HCT116 (cell line): ENCODE data around the gene POU3F1. TPM values are rescaled to one million over a fixed set of nuclear protein-coding genes. Genes with fewer than 3 reads are reported as not detected.

ENCODE experiments used
- ATAC-seq: fragments of 200-7000 bp; cut with Tn5 transposase; 2 replicates; pipeline ENCODE4 v1.9.1; 2020; ENCODE audit warnings: mild to moderate bottlenecking, moderate library complexity
- BruUV-seq: library from RNA; stranded (reverse); fragments of 400-500 nt; replicated peaks from 2 replicates; lab custom pipeline; 2021; lab: Mats Ljungman, UMichigan
- CTCF ChIA-PET: fragments of 300-600 bp; sonication (Branson Sonifier 250); formaldehyde crosslinking; loops from one replicate; lab custom pipeline; 2021; ENCODE audit warnings: antibody characterized with exemption; lab: Charles Lee
- POLR2A ChIA-PET: fragments of 300-600, 350-600 bp; sonication (Branson Sonifier 250); formaldehyde crosslinking; loops from one replicate; lab custom pipeline; 2021; ENCODE audit warnings: antibody characterized with exemption; lab: Charles Lee
- RAD21 ChIA-PET, 2 experiments: fragments of 300-600 bp; sonication (Branson Sonifier 250); formaldehyde crosslinking; loops; one replicate each; lab custom pipeline; 2023; ENCODE audit warnings: low total read pairs in 2 of 2; ENCODE audit not compliant: uncharacterized antibody in 2 of 2, unreplicated experiment in 2 of 2, low non-redundant PET in 1 of 2; lab: Charles Lee
- DNase-seq: peaks from one replicate; pipeline ENCODE4 v3.0.0-alpha.2; 2010; ENCODE audit warnings: low read depth, low spot score
- H2AFZ ChIP-seq: fragments of 200-600 bp; shearing (Covaris generic), sonication (generic); 2 replicates; pipeline ENCODE4 v1.6.1; 2017; ENCODE audit warnings: low read depth, mixed run types, mixed read lengths, antibody characterized with exemption, low read length; ENCODE audit not compliant: poor library complexity, severe bottlenecking
- H3K27ac ChIP-seq: 2 replicates; pipeline ENCODE4 v1.5.1; 2012; ENCODE audit warnings: low read depth, low read length
- H3K27me3 ChIP-seq: fragments of 200-600 bp; sonication (generic); 2 replicates; pipeline ENCODE4 v1.6.1; 2016; ENCODE audit warnings: mixed run types, low read length, mixed read lengths; ENCODE audit not compliant: insufficient read depth
- H3K36me3 ChIP-seq, 2 experiments: fragments of 200-500 bp in 1 of 2; fragments of 200-600 bp in 1 of 2; sonication (Bioruptor generic) in 1 of 2; sonication (generic) in 1 of 2; 2 replicates each; pipeline versions ENCODE4 v1.5.1 to v1.6.1; 2014 to 2016; ENCODE audit warnings: low read length in 2 of 2, inconsistent platforms in 1 of 2, mixed read lengths in 1 of 2, mixed run types in 1 of 2; ENCODE audit not compliant: insufficient read depth in 2 of 2, control insufficient read depth in 1 of 2
- H3K4me1 ChIP-seq, 2 experiments: fragments of 200-600 bp in 1 of 2; sonication (generic) in 1 of 2; 2 replicates each; pipeline versions ENCODE4 v1.5.1 to v1.6.1; 2012 to 2017; ENCODE audit warnings: low read length in 2 of 2, inconsistent platforms in 1 of 2, mild to moderate bottlenecking in 1 of 2, mixed read lengths in 1 of 2, mixed run types in 1 of 2, moderate library complexity in 1 of 2; ENCODE audit not compliant: insufficient read depth in 2 of 2, control insufficient read depth in 1 of 2
- H3K4me2 ChIP-seq: fragments of 200-600 bp; sonication (generic); 2 replicates; pipeline ENCODE4 v1.6.1; 2017; ENCODE audit warnings: mixed run types, low read length, mixed read lengths
- H3K4me3 ChIP-seq, 2 experiments: fragments of 200-600 bp in 1 of 2; sonication (generic) in 1 of 2; replicated peaks in 1 of 2; 2 replicates each; pipeline ENCODE4 v1.5.1; 2011 to 2016; ENCODE audit warnings: low read length in 2 of 2, control low read depth in 1 of 2, low read depth in 1 of 2, mild to moderate bottlenecking in 1 of 2, mixed read lengths in 1 of 2, mixed run types in 1 of 2
- H3K79me2 ChIP-seq: fragments of 200-600 bp; sonication (generic); 2 replicates; pipeline ENCODE4 v1.6.1; 2017; ENCODE audit warnings: mild to moderate bottlenecking, mixed run types, low read length, moderate library complexity, mixed read lengths; ENCODE audit not compliant: insufficient read depth
- H3K9ac ChIP-seq: fragments of 200-600 bp; sonication (generic); 2 replicates; pipeline ENCODE4 v1.6.1; 2016; ENCODE audit warnings: low read length, mixed read lengths
- H3K9me2 ChIP-seq: fragments of 200-600 bp; sonication (generic), shearing (Covaris generic); 2 replicates; pipeline ENCODE4 v1.6.1; 2017; ENCODE audit warnings: mixed run types, mild to moderate bottlenecking, moderate library complexity; ENCODE audit not compliant: insufficient read depth
- H3K9me3 ChIP-seq, 2 experiments: fragments of 200-500 bp in 1 of 2; fragments of 200-600 bp in 1 of 2; sonication (Bioruptor generic) in 1 of 2; sonication (generic) in 1 of 2; 2 replicates each; pipeline ENCODE4 v1.6.1; 2014 to 2017; ENCODE audit warnings: low read length in 2 of 2, mixed read lengths in 2 of 2, inconsistent platforms in 1 of 2, low read depth in 1 of 2, mild to moderate bottlenecking in 1 of 2, mixed run types in 1 of 2, moderate library complexity in 1 of 2; ENCODE audit not compliant: control insufficient read depth in 1 of 2, insufficient read depth in 1 of 2
- H4K20me1 ChIP-seq: fragments of 200-600 bp; sonication (generic), shearing (Covaris generic); 2 replicates; pipeline ENCODE4 v1.6.1; 2017; ENCODE audit warnings: mixed run types, mild to moderate bottlenecking, moderate library complexity; ENCODE audit not compliant: insufficient read depth
- CBX3 ChIP-seq: IDR thresholded peaks from 2 replicates; pipeline ENCODE4 v1.6.1; 2012; ENCODE audit warnings: low read depth
- CEBPB ChIP-seq: IDR thresholded peaks from 2 replicates; pipeline ENCODE4 v1.6.1; 2012; ENCODE audit warnings: low read depth
- CTCF ChIP-seq, 3 experiments: fragments of 200-600 bp in 1 of 3; sonication (generic) in 1 of 3; IDR thresholded peaks in 2 of 3; conservative IDR thresholded peaks in 1 of 3; 2 replicates each; pipeline ENCODE4 v1.5.1; 2012 to 2017; ENCODE audit warnings: low read depth in 2 of 3, low read length in 2 of 3, antibody characterized with exemption in 1 of 3, borderline replicate concordance in 1 of 3, control low read depth in 1 of 3, mild to moderate bottlenecking in 1 of 3, mixed read lengths in 1 of 3, mixed run types in 1 of 3, moderate library complexity in 1 of 3; ENCODE audit not compliant: insufficient read depth in 1 of 3
- EZH2 ChIP-seq: fragments of 200-600 bp; sonication (generic); IDR thresholded peaks from 2 replicates; pipeline ENCODE4 v1.6.1; 2017; ENCODE audit warnings: antibody characterized with exemption, mixed run types
- EZH2phosphoT487 ChIP-seq: fragments of 200-600 bp; IDR thresholded peaks from 2 replicates; pipeline ENCODE4 v1.6.1; 2018; ENCODE audit warnings: antibody characterized with exemption, borderline replicate concordance
- FOSL1 ChIP-seq: IDR thresholded peaks from 2 replicates; pipeline ENCODE4 v1.6.1; 2012; ENCODE audit warnings: low read depth
- SIN3A ChIP-seq: IDR thresholded peaks from 2 replicates; pipeline ENCODE4 v1.6.1; 2012; ENCODE audit warnings: low read depth
- TCF7L2 ChIP-seq: IDR thresholded peaks from 2 replicates; pipeline ENCODE4 v1.7.0; 2011; ENCODE audit warnings: borderline replicate concordance, inconsistent platforms; ENCODE audit not compliant: insufficient read depth, insufficient read length; ENCODE audit errors: extremely low read depth
- YY1 ChIP-seq: IDR thresholded peaks from 2 replicates; pipeline ENCODE4 v1.6.1; 2011; ENCODE audit warnings: low read length, low read depth, moderate library complexity, mild to moderate bottlenecking; ENCODE audit not compliant: insufficient replicate concordance; ENCODE audit errors: extremely low read depth
- ZFX ChIP-seq: fragments of 450-650 bp; IDR thresholded peaks from 2 replicates; pipeline ENCODE4 v1.6.1; 2017
- intact Hi-C: fragments of 100-400 bp; cut with micrococcal nuclease; formaldehyde crosslinking; loops from 2 replicates; pipeline ENCODE4 v1.10.0; 2022
- total RNA-seq: library from RNA; stranded (reverse); gene quantifications from one replicate; pipeline ENCODE4 v1.2.1, GENCODE V29; 2021; ENCODE audit not compliant: unreplicated experiment
- TF ChIP-seq, protein P1 (sequence below): IDR thresholded peaks from 2 replicates; pipeline ENCODE4 v1.6.1; 2012
- TF ChIP-seq, protein P2 (sequence below): IDR thresholded peaks from 2 replicates; pipeline ENCODE4 v1.6.1; 2012

The POU3F1 gene
- total RNA-seq, 1 experiment from 2014 or later, result not detected

- ChIA-PET POLR2A (no interaction called here), RAD21 (no interaction called here), CTCF (no interaction called here)
- Histone ChIP-seq H3K79me2 (peaks cover 14% of the 10 kb centered on the region; the same call in 1 of the 2 replicates), H4K20me1 (no peaks in the 10 kb centered on the region), H3K4me2 (no peak overlapping the region), H3K4me3 (no peak overlapping the region), H2AFZ (no peak overlapping the region), H3K4me1 (peaks cover 20 to 22% of the 10 kb centered on the region in 2 experiments), H3K36me3 (peaks cover 16 to 18% of the 10 kb centered on the region in 2 experiments; a peak in 3 of 4 replicates), H3K9me2 (no peaks in the 10 kb centered on the region), H3K9ac (no peak overlapping the region), H3K9me3 (no peaks in the 10 kb centered on the region), H3K27ac (no peak overlapping the region), H3K27me3 (no peaks in the 10 kb centered on the region)
- ATAC-seq, result no peak
- no peak for DNase-seq
- BruUV-seq, result no TSS peak
- intact Hi-C loops, result no loop called here
- TF ChIP-seq CTCF (IDR thresholded peaks at IDR 0.05 in 2 of 3, conservative IDR thresholded peaks at IDR 0.05 in 1 of 3; ENCODE audit: borderline replicate concordance in 1 of 3, insufficient read depth in 1 of 3, low read depth in 2 of 3, low read length in 2 of 3) (no peak), ZFX (no peak), YY1 (no peak), EZH2phosphoT487 (no peak), CBX3 (no peak), TCF7L2 (no peak), CEBPB (no peak), EZH2 (no peak), FOSL1 (no peak), SIN3A (no peak)
- TF ChIP-seq, protein P1, sequence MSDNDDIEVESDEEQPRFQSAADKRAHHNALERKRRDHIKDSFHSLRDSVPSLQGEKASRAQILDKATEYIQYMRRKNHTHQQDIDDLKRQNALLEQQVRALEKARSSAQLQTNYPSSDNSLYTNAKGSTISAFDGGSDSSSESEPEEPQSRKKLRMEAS, result no peak
- TF ChIP-seq, protein P2, sequence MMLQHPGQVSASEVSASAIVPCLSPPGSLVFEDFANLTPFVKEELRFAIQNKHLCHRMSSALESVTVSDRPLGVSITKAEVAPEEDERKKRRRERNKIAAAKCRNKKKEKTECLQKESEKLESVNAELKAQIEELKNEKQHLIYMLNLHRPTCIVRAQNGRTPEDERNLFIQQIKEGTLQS, result no peak
- TF ChIP-seq, all 23 proteins: peak for 0
Measured at GRCh38 chr1:37995751-37996345, 50.7 kb downstream of the POU3F1 start.
